Endodermal cell (in vitro differentiated cells): ENCODE results near the gene CERS4. TPM values are rescaled to one million over a fixed set of nuclear protein-coding genes. Genes with fewer than 3 reads are reported as not detected.

Source experiments
- DNase-seq: peaks from one replicate; pipeline ENCODE4 v3.0.0-alpha.2; 2017
- H3K27ac ChIP-seq: 2 replicates; pipeline ENCODE4 v1.5.1; 2013; ENCODE audit warnings: mild to moderate bottlenecking, low read depth, low read length, moderate library complexity
- H3K27me3 ChIP-seq: 2 replicates; pipeline ENCODE4 v1.6.1; 2013; ENCODE audit warnings: mild to moderate bottlenecking, low read length, moderate library complexity; ENCODE audit not compliant: insufficient read depth, control insufficient read depth, poor library complexity, severe bottlenecking
- H3K36me3 ChIP-seq: 2 replicates; pipeline ENCODE4 v1.7.0; 2013; ENCODE audit warnings: mild to moderate bottlenecking, low read length, moderate library complexity; ENCODE audit not compliant: control insufficient read depth, insufficient read depth
- H3K4me1 ChIP-seq: one replicate; pipeline ENCODE4 v1.7.0; 2013; ENCODE audit warnings: low read length; ENCODE audit not compliant: control insufficient read depth, insufficient read depth
- H3K4me3 ChIP-seq: 2 replicates; pipeline ENCODE4 v1.5.1; 2013; ENCODE audit warnings: mild to moderate bottlenecking, low read length, moderate library complexity
- H3K9ac ChIP-seq: 2 replicates; pipeline ENCODE4 v1.6.1; 2013; ENCODE audit warnings: mild to moderate bottlenecking, low read length, moderate library complexity; ENCODE audit not compliant: poor library complexity, severe bottlenecking; ENCODE audit errors: extremely low read depth
- H3K9me3 ChIP-seq: 2 replicates; pipeline ENCODE4 v1.6.1; 2013; ENCODE audit warnings: mild to moderate bottlenecking, low read length, moderate library complexity; ENCODE audit not compliant: control insufficient read depth
- H3K27ac Mint-ChIP-seq: 2 replicates; pipeline ENCODE4 v1.8.0; 2020; ENCODE audit warnings: mixed read lengths
- H3K27me3 Mint-ChIP-seq: 2 replicates; pipeline ENCODE4 v1.8.0; 2021; ENCODE audit warnings: mild to moderate bottlenecking, mixed read lengths; ENCODE audit not compliant: insufficient read depth
- H3K36me3 Mint-ChIP-seq: 2 replicates; pipeline ENCODE4 v1.8.0; 2020; ENCODE audit warnings: low read depth, mixed read lengths
- H3K4me1 Mint-ChIP-seq: 2 replicates; pipeline ENCODE4 v1.8.0; 2020; ENCODE audit warnings: mixed read lengths
- H3K4me3 Mint-ChIP-seq: 2 replicates; pipeline ENCODE4 v1.8.0; 2020; ENCODE audit warnings: mild to moderate bottlenecking, moderate library complexity, mixed read lengths
- H3K9me3 Mint-ChIP-seq: 2 replicates; pipeline ENCODE4 v1.8.0; 2020; ENCODE audit warnings: mild to moderate bottlenecking, mixed read lengths
- CTCF ChIP-seq: fragments of 200-600 bp; sonication (generic); conservative IDR thresholded peaks from 2 replicates; pipeline ENCODE4 v1.5.0; 2021; ENCODE audit warnings: antibody characterized with exemption, mild to moderate bottlenecking
- WGBS, 2 experiments: methylation state at CpG; one replicate each; pipeline versions ENCODE4 v1.1.5 to v1.1.7; 2013; ENCODE audit warnings: missing lambda C conversion rate in 2 of 2, mixed read lengths in 1 of 2; ENCODE audit not compliant: insufficient coverage in 1 of 2, insufficient read length in 1 of 2; 5-methylcytosine and 5-hydroxymethylcytosine counted together
- total RNA-seq, 2 donors: library from RNA; stranded (reverse); fragmentation: NEBNext Ultra II Directional in 1 of 2; extraction: Animal tissue kit (Norgen Biotek cat#: 25700) in 1 of 2; gene quantifications; 2 replicates in 1 of 2; 3 replicates in 1 of 2; pipeline ENCODE4 v1.2.1, GENCODE V29; 2021

CERS4 gene
- total RNA-seq, 2 donors from 2014 or later = 76.9 to 105 TPM

- no peaks in the 10 kb centered on the region for H3K27me3 Mint-ChIP-seq
- no peak overlapping the region for H3K4me3 ChIP-seq
- peaks cover 57% of the 10 kb centered on the region for H3K36me3 ChIP-seq
- H3K27ac Mint-ChIP-seq = no peak overlapping the region
- no peaks in the 10 kb centered on the region for H3K9me3 ChIP-seq
- H3K9ac ChIP-seq = no peak overlapping the region
- 92 to 96% methylated on average over 9 to 18 of the region's 18 CpGs for WGBS, 2 experiments
- H3K36me3 Mint-ChIP-seq = peaks cover 48% of the 10 kb centered on the region
- H3K27me3 ChIP-seq = no peaks in the 10 kb centered on the region
- no peak for DNase-seq
- TF ChIP-seq CTCF = no peak
- peaks cover 6% of the 10 kb centered on the region for H3K4me1 Mint-ChIP-seq
- H3K4me3 Mint-ChIP-seq = no peak overlapping the region
- no peak overlapping the region for H3K27ac ChIP-seq
- H3K9me3 Mint-ChIP-seq = no peaks in the 10 kb centered on the region
- H3K4me1 ChIP-seq = no peaks in the 10 kb centered on the region
Measured at GRCh38 chr19:8255426-8256125, 46.4 kb downstream of the CERS4 start.

GRCh38 chr19:8256276-8257051 is 47.3 kb downstream of the CERS4 start:
- Mint-ChIP-seq H3K4me3 (no peak overlapping the region), H3K27ac (no peak overlapping the region), H3K4me1 (peaks cover 6% of the 10 kb centered on the region), H3K9me3 (no peaks in the 10 kb centered on the region), H3K36me3 (peaks cover 51% of the 10 kb centered on the region), H3K27me3 (no peaks in the 10 kb centered on the region)
- Histone ChIP-seq H3K4me3 (no peak overlapping the region), H3K27ac (no peak overlapping the region), H3K9me3 (no peaks in the 10 kb centered on the region), H3K4me1 (no peaks in the 10 kb centered on the region), H3K9ac (no peak overlapping the region), H3K36me3 (peaks cover 58% of the 10 kb centered on the region), H3K27me3 (no peaks in the 10 kb centered on the region)
- no peak for DNase-seq
- WGBS, 2 experiments = 95 to 97% methylated on average over 10 to 15 of the region's 15 CpGs
- TF ChIP-seq CTCF = no peak

- H3K4me3 ChIP-seq = no peak overlapping the region
- Mint-ChIP-seq H3K4me1 (peaks cover 6% of the 10 kb centered on the region), H3K4me3 (no peak overlapping the region), H3K27me3 (no peaks in the 10 kb centered on the region), H3K9me3 (no peaks in the 10 kb centered on the region), H3K27ac (no peak overlapping the region), H3K36me3 (peaks cover 53% of the 10 kb centered on the region)
- no peaks in the 10 kb centered on the region for H3K4me1 ChIP-seq
- H3K36me3 ChIP-seq = peaks cover 62% of the 10 kb centered on the region
- no peaks in the 10 kb centered on the region for H3K27me3 ChIP-seq
- DNase-seq = no peak
- no peak overlapping the region for H3K9ac ChIP-seq
- H3K27ac ChIP-seq = no peak overlapping the region
- no peaks in the 10 kb centered on the region for H3K9me3 ChIP-seq
- 71 to 79% methylated on average over 2 to 5 of the region's 5 CpGs for WGBS, 2 experiments
- no peak for TF ChIP-seq CTCF
Measured at GRCh38 chr19:8257052-8257443, 47.9 kb downstream of the CERS4 start.
